Transverse colon (tissue), 4 donors: ENCODE measurements around the gene ESYT2. TPM values are rescaled to one million over a fixed set of nuclear protein-coding genes. Genes with fewer than 3 reads are reported as not detected.

Experiments used
- DNase-seq: peaks from one replicate; pipeline ENCODE4 v3.0.0-alpha.2; 2019
- H3K27ac ChIP-seq, 4 donors: fragments of 200-600 bp; sonication (generic); 2 replicates each; pipeline ENCODE4 v1.5.1; 2016 to 2018; ENCODE audit warnings: inconsistent platforms in 4 of 4
- H3K27me3 ChIP-seq: fragments of 200-600 bp; sonication (generic); 2 replicates; pipeline ENCODE4 v1.5.1; 2017; ENCODE audit warnings: inconsistent platforms
- H3K36me3 ChIP-seq, 4 donors: fragments of 200-600 bp; sonication (generic); 2 replicates each; pipeline ENCODE4 v1.5.1; 2017 to 2019; ENCODE audit warnings: inconsistent platforms in 4 of 4
- H3K4me1 ChIP-seq, 4 donors: fragments of 200-600 bp; sonication (generic); 2 replicates each; pipeline ENCODE4 v1.5.1; 2017 to 2020; ENCODE audit warnings: inconsistent platforms in 4 of 4
- H3K4me3 ChIP-seq, 4 donors: fragments of 200-600 bp; sonication (generic); 1 replicate in 1 of 4; 2 replicates in 3 of 4; pipeline versions ENCODE4 v1.5.1 to v1.6.1; 2017 to 2019; ENCODE audit warnings: inconsistent platforms in 4 of 4
- H3K9me3 ChIP-seq, 2 donors: fragments of 200-600 bp; sonication (generic); 2 replicates each; pipeline ENCODE4 v1.5.1; 2017 to 2019; ENCODE audit warnings: inconsistent platforms in 2 of 2
- EP300 ChIP-seq: sonication (generic); formaldehyde crosslinking; IDR thresholded peaks from one replicate; pipeline ENCODE4 v1.6.1; 2017; ENCODE audit warnings: antibody characterized with exemption, low read depth
- POLR2A ChIP-seq: fragments of 450-650 bp; IDR thresholded peaks from one replicate; pipeline ENCODE4 v1.6.1; 2016; ENCODE audit warnings: antibody characterized with exemption, mild to moderate bottlenecking, moderate library complexity
- POLR2AphosphoS5 ChIP-seq, 3 donors: sonication (generic); formaldehyde crosslinking; IDR thresholded peaks; one replicate each; pipeline ENCODE4 v1.6.1; 2016; ENCODE audit warnings: antibody characterized with exemption in 3 of 3
- WGBS, 2 donors: methylation state at CpG; one replicate each; pipeline ENCODE4 v1.1.5; 2018; ENCODE audit warnings: low coverage in 1 of 2; 5-methylcytosine and 5-hydroxymethylcytosine counted together
- in situ Hi-C, 4 donors: fragments of 200-750 bp; cut with MboI; loops; one replicate each; pipeline versions ENCODE4 v1.15.0 to v1.15.1; 2017; ENCODE audit warnings: low sequenced_read_pairs in 3 of 4, low pct_ligation_motif_present in 1 of 4, low pct_unique_long_range_greater_than_20kb in 1 of 4
- intact Hi-C: fragments of 100-400 bp; cut with DNase I; formaldehyde crosslinking; loops from one replicate; pipeline ENCODE4 v1.15.1; 2023; ENCODE audit warnings: low total_unique reads
- total RNA-seq, 4 donors: library from RNA; depleted of rRNA; stranded (reverse); fragments of >200 nt; gene quantifications; one replicate each; pipeline ENCODE4 v1.1.0, GENCODE V29; 2016
- TF ChIP-seq, protein P1 (sequence below), 5 experiments: fragments of 200-600 bp in 3 of 5; fragments of 450-650 bp in 2 of 5; sonication (generic) in 3 of 5; IDR thresholded peaks; 1 replicate in 2 of 5; 2 replicates in 3 of 5; pipeline ENCODE4 v1.5.1; 2016 to 2017; ENCODE audit warnings: antibody characterized with exemption in 5 of 5, inconsistent platforms in 3 of 5, mild to moderate bottlenecking in 2 of 5, moderate library complexity in 1 of 5

ESYT2 gene
- total RNA-seq, 4 donors from 2014 or later = 78.6 to 113 (median 87.3) TPM

DNA sequence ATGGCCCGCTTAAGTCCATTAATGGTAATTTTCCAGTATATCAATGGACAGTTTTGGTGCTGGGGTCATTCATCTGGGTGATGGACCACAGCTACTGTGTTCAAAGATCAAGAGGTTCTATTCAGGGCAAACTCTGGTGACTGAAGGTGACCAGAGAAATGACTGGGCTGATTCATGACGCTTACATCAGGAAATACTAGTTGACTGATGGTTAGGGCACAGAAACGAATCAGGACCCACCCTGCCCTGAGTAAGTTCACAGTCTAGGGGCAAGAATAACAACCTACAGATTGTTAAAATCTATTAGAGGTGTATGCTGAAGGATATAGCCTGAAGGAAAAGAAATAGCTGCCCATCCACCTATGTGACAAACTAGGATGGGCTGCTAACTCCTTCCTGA is 134.3 kb downstream of the ESYT2 start:
- Histone ChIP-seq H3K27ac (no peak overlapping the region), H3K36me3 (no peaks in the 10 kb centered on the region), H3K4me1 (peaks cover 0 to 7% (median 3%) of the 10 kb centered on the region in 4 donors), H3K4me3 (no peak overlapping the region), H3K27me3 (no peaks in the 10 kb centered on the region), H3K9me3 (no peaks in the 10 kb centered on the region)
- TF ChIP-seq EP300 = no peak
- TF ChIP-seq, protein P1, sequence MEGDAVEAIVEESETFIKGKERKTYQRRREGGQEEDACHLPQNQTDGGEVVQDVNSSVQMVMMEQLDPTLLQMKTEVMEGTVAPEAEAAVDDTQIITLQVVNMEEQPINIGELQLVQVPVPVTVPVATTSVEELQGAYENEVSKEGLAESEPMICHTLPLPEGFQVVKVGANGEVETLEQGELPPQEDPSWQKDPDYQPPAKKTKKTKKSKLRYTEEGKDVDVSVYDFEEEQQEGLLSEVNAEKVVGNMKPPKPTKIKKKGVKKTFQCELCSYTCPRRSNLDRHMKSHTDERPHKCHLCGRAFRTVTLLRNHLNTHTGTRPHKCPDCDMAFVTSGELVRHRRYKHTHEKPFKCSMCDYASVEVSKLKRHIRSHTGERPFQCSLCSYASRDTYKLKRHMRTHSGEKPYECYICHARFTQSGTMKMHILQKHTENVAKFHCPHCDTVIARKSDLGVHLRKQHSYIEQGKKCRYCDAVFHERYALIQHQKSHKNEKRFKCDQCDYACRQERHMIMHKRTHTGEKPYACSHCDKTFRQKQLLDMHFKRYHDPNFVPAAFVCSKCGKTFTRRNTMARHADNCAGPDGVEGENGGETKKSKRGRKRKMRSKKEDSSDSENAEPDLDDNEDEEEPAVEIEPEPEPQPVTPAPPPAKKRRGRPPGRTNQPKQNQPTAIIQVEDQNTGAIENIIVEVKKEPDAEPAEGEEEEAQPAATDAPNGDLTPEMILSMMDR (IDR thresholded peaks at IDR 0.05) = no peak
- no peak for TF ChIP-seq POLR2AphosphoS5 (IDR thresholded peaks at IDR 0.05)
- no peak for TF ChIP-seq POLR2A
- intact Hi-C loops (loop anchor here (10.0 kb wide), 1 partner anchor 280 kb away; no protein-coding TSS in a partner anchor), in situ Hi-C loops (loop anchor here in 3 of 4 donors (5.0 to 10.0 kb wide), 2 partner anchors 280 to 287 kb away; no protein-coding TSS in a partner anchor)
- no peak for DNase-seq
- WGBS, 2 donors = 67 to 100% methylated on average over 1 to 3 of the region's 3 CpGs

DNA sequence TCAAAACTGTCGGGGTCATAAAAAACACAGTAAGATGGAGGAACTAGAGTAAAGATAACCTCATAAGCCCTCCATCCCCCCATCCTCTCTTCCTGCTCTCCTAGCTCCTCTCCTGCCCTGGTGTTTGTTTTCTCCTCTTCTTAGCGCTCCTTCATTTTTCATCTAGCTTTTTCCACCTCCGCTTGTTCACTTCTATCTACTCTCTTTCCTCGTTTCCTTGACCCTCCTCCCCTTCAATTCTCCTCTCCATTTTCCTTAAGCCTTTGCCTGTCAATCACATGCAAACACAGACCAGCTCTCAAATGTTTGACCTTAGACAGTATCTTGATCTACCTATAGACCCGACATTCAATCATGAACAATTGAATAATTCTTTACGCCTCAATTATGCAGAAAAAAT is 134.7 kb downstream of the ESYT2 start:
- 91 to 95% methylated on average over 5 to 6 of the region's 6 CpGs for WGBS, 2 donors
- H3K4me3 ChIP-seq = no peak overlapping the region
- TF ChIP-seq, protein P1 (IDR thresholded peaks at IDR 0.05) = no peak
- no peaks in the 10 kb centered on the region for H3K27me3 ChIP-seq
- peaks cover 0 to 7% (median 3%) of the 10 kb centered on the region in 4 donors for H3K4me1 ChIP-seq
- intact Hi-C loops (loop anchor here (10.0 kb wide), 1 partner anchor 280 kb away; no protein-coding TSS in a partner anchor), in situ Hi-C loops (loop anchor here in 3 of 4 donors (5.0 to 10.0 kb wide), 2 partner anchors 280 to 288 kb away; no protein-coding TSS in a partner anchor)
- H3K36me3 ChIP-seq = no peaks in the 10 kb centered on the region
- DNase-seq = no peak
- H3K27ac ChIP-seq = no peak overlapping the region
- H3K9me3 ChIP-seq = no peaks in the 10 kb centered on the region

DNA sequence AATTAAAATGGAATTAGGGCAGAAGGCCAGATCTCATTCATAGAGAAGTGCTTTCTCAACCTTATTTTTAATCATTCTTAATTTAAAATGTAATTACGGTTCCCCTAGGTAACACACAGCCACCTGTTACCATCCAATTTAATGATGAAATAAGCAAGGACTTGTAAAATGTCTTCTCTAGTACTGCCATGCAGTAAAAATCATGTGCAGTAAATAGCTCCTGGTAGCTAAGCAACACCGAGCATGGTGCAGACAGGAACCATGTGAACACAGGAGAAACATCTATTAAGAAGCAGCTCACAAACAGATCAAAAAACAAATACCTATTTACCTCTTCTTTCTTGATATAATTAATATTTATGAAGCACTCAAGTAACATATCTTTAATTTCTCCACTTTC is 139.8 kb downstream of the ESYT2 start:
- intact Hi-C loops = no loop called here
- in situ Hi-C loops = no loop called here
- no peak for TF ChIP-seq EP300

GRCh38 chr7:158687406-158687805 is 141.9 kb downstream of the ESYT2 start:
- no peak overlapping the region for H3K4me3 ChIP-seq
- no peaks in the 10 kb centered on the region for H3K9me3 ChIP-seq
- H3K27me3 ChIP-seq = no peaks in the 10 kb centered on the region
- DNase-seq = no peak
- in situ Hi-C loops = no loop called here
- H3K27ac ChIP-seq = no peak overlapping the region
- no peaks in the 10 kb centered on the region for H3K4me1 ChIP-seq
- WGBS, 2 donors = 90 to 100% methylated on average over 1 to 7 of the region's 7 CpGs
- H3K36me3 ChIP-seq = no peaks in the 10 kb centered on the region
- intact Hi-C loops = no loop called here
- TF ChIP-seq POLR2AphosphoS5 (IDR thresholded peaks at IDR 0.05) = no peak
- TF ChIP-seq EP300 = no peak
- TF ChIP-seq, protein P1 (IDR thresholded peaks at IDR 0.05) = no peak
- TF ChIP-seq POLR2A = no peak

More for the DNA sequence above, 139.8 kb downstream of the ESYT2 start:
- no peaks in the 10 kb centered on the region for H3K9me3 ChIP-seq
- no peaks in the 10 kb centered on the region for H3K36me3 ChIP-seq
- no peak overlapping the region for H3K4me3 ChIP-seq
- H3K27me3 ChIP-seq = no peaks in the 10 kb centered on the region
- 76 to 86% methylated on average over 2 of the region's 2 CpGs for WGBS, 2 donors
- no peaks in the 10 kb centered on the region for H3K4me1 ChIP-seq
- DNase-seq = no peak
- H3K27ac ChIP-seq = no peak overlapping the region

DNA sequence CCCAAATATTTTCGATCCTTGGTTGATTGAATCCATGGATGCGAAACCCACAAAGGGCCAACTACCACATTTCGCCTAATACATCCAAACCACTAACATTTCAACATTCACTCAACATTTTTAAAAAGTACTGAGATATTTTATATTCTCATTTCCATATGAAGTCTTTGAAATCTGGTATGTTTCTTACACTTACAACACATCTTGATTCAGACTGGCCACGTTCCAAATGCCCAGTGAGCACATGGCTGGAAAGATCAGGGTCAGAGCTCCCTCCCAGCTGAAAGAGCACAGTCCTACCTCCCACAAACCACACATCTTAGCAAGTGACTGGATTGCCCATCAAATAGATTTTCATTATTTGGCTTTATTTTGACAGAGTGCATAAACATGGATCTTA is 143.6 kb downstream of the ESYT2 start:
- no peaks in the 10 kb centered on the region for H3K4me1 ChIP-seq
- no peak overlapping the region for H3K4me3 ChIP-seq
- H3K9me3 ChIP-seq = no peaks in the 10 kb centered on the region
- TF ChIP-seq POLR2A (no peak), POLR2AphosphoS5 (IDR thresholded peaks at IDR 0.05) (no peak)
- TF ChIP-seq, protein P1 (IDR thresholded peaks at IDR 0.05) = no peak
- no peak for DNase-seq
- no peaks in the 10 kb centered on the region for H3K36me3 ChIP-seq
- intact Hi-C loops (no loop called here), in situ Hi-C loops (no loop called here)
- WGBS, 2 donors = 94 to 96% methylated on average over 4 of the region's 4 CpGs
- no peaks in the 10 kb centered on the region for H3K27me3 ChIP-seq
- no peak overlapping the region for H3K27ac ChIP-seq
